Panc1 (cell line): ENCODE measurements around the gene JSRP1. TPM values are rescaled to one million over a fixed set of nuclear protein-coding genes. Genes with fewer than 3 reads are reported as not detected.

ENCODE experiments used
- ATAC-seq: fragments of 200-7000 bp; cut with Tn5 transposase; 2 replicates; pipeline ENCODE4 v1.9.1; 2020; ENCODE audit warnings: mild to moderate bottlenecking, moderate library complexity
- BruUV-seq: library from RNA; stranded (reverse); fragments of 400-500 nt; replicated peaks from 2 replicates; lab custom pipeline; 2021; lab: Mats Ljungman, UMichigan
- CTCF ChIA-PET: fragments of 300-600 bp; sonication (Branson Sonifier 250); formaldehyde crosslinking; loops from one replicate; lab custom pipeline; 2022; ENCODE audit warnings: antibody characterized with exemption; lab: Charles Lee
- POLR2A ChIA-PET: fragments of 300-600 bp; sonication (Branson Sonifier 250); formaldehyde crosslinking; loops from one replicate; lab custom pipeline; 2022; ENCODE audit warnings: antibody characterized with exemption; lab: Charles Lee
- DNase-seq: peaks from one replicate; pipeline ENCODE4 v3.0.0-alpha.2; 2010; ENCODE audit warnings: low read depth, low spot score
- H3K27ac ChIP-seq: 2 replicates; pipeline ENCODE4 v1.5.1; 2011; ENCODE audit warnings: mild to moderate bottlenecking, low read length, inconsistent platforms
- H3K27me3 ChIP-seq: fragments of 200-500 bp; sonication (Bioruptor generic); 2 replicates; pipeline ENCODE4 v1.6.0; 2014; ENCODE audit warnings: low read length, inconsistent platforms; ENCODE audit not compliant: control insufficient read depth, insufficient read depth
- H3K36me3 ChIP-seq: fragments of 200-500 bp; sonication (Bioruptor generic); 2 replicates; pipeline ENCODE4 v1.5.1; 2014; ENCODE audit warnings: inconsistent platforms, mild to moderate bottlenecking, low read length, moderate library complexity; ENCODE audit not compliant: control insufficient read depth, insufficient read depth
- H3K4me1 ChIP-seq: 2 replicates; pipeline ENCODE4 v1.5.1; 2011; ENCODE audit warnings: inconsistent platforms, mild to moderate bottlenecking, low read length, moderate library complexity; ENCODE audit not compliant: control insufficient read depth, insufficient read depth
- H3K4me3 ChIP-seq, 2 experiments: 2 replicates each; pipeline ENCODE4 v1.5.1; 2011 to 2012; ENCODE audit warnings: low read depth in 2 of 2, low read length in 2 of 2, mild to moderate bottlenecking in 2 of 2, inconsistent platforms in 1 of 2, moderate library complexity in 1 of 2
- H3K9me3 ChIP-seq: fragments of 200-500 bp; sonication (Bioruptor generic); 2 replicates; pipeline ENCODE4 v1.5.1; 2014; ENCODE audit warnings: low read depth, mild to moderate bottlenecking, inconsistent platforms, low read length, moderate library complexity; ENCODE audit not compliant: control insufficient read depth, insufficient read depth
- CTCF ChIP-seq: fragments of 450-650 bp; IDR thresholded peaks from 2 replicates; pipeline ENCODE4 v1.5.1; 2017; ENCODE audit warnings: mild to moderate bottlenecking
- POLR2AphosphoS5 ChIP-seq: IDR thresholded peaks from 2 replicates; pipeline ENCODE4 v1.6.1; 2012; ENCODE audit warnings: mild to moderate bottlenecking, low read depth, low read length, moderate library complexity
- SIN3A ChIP-seq: IDR thresholded peaks from 2 replicates; pipeline ENCODE4 v1.6.1; 2012; ENCODE audit warnings: low read depth, mild to moderate bottlenecking, low read length, moderate library complexity, borderline replicate concordance; ENCODE audit not compliant: insufficient read depth
- TCF7L2 ChIP-seq: IDR thresholded peaks from 2 replicates; pipeline ENCODE4 v1.6.1; 2011; ENCODE audit warnings: mild to moderate bottlenecking, low read depth, low read length, inconsistent platforms
- in situ Hi-C: cut with HindIII; loops from 2 replicates; pipeline ENCODE4 v1.10.0; 2016; ENCODE audit warnings: low sequenced_read_pairs, low pct_unique_long_range_greater_than_20kb
- intact Hi-C: fragments of 100-400 bp; cut with micrococcal nuclease; formaldehyde crosslinking; loops from one replicate; pipeline ENCODE4 v1.10.0; 2022; ENCODE audit not compliant: unreplicated experiment
- total RNA-seq: library from RNA; stranded (reverse); gene quantifications from one replicate; pipeline ENCODE4 v1.2.1, GENCODE V29; 2021; ENCODE audit not compliant: unreplicated experiment
- TF ChIP-seq, protein P1 (sequence below), 2 experiments: IDR thresholded peaks; 2 replicates each; pipeline ENCODE4 v1.6.1; 2011 to 2012; ENCODE audit warnings: low read depth in 2 of 2, control low read depth in 1 of 2, low read length in 1 of 2, mild to moderate bottlenecking in 1 of 2, moderate library complexity in 1 of 2; ENCODE audit not compliant: insufficient read depth in 1 of 2

JSRP1 gene
- total RNA-seq, 1 experiment from 2014 or later, result 0.51 TPM

DNA sequence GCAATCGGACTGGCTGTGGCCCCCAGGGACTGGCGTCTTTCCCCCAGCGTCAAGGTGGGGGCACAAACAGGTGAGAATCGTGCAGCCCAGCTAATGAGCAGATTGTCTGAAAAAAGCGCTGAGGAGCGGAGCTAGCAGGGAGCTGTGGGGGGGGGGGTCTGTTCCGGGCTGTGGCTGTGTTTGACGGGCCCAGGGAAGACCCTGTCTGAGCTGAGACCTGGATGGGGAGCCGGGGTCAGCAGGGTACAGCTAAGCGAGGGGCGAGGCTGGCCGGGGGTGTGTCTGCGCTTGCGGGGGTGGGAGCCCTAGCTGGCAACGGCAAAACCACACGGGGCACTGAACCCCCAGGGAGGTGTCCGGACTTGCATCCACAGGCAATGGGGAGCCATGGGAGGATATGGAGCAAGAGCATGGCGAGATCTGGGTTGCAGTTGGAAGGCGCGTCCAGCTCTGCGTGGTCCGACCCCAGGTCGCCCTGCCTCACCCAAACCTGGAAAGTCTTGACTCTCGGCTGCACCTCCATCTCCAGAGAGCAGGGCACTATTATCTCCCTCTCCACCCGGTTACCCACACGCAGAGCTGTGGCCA is 47.1 kb upstream of the JSRP1 start:
- BruUV-seq, result no TSS peak
- no peak overlapping the region for H3K4me3 ChIP-seq
- H3K4me1 ChIP-seq, result no peaks in the 10 kb centered on the region
- H3K27me3 ChIP-seq, result no peaks in the 10 kb centered on the region
- ChIA-PET CTCF (no interaction called here), POLR2A (no interaction called here)
- ATAC-seq (no peak), DNase-seq (no peak)
- TF ChIP-seq SIN3A (no peak), CTCF (no peak), TCF7L2 (no peak), POLR2AphosphoS5 (no peak)
- TF ChIP-seq, protein P1, sequence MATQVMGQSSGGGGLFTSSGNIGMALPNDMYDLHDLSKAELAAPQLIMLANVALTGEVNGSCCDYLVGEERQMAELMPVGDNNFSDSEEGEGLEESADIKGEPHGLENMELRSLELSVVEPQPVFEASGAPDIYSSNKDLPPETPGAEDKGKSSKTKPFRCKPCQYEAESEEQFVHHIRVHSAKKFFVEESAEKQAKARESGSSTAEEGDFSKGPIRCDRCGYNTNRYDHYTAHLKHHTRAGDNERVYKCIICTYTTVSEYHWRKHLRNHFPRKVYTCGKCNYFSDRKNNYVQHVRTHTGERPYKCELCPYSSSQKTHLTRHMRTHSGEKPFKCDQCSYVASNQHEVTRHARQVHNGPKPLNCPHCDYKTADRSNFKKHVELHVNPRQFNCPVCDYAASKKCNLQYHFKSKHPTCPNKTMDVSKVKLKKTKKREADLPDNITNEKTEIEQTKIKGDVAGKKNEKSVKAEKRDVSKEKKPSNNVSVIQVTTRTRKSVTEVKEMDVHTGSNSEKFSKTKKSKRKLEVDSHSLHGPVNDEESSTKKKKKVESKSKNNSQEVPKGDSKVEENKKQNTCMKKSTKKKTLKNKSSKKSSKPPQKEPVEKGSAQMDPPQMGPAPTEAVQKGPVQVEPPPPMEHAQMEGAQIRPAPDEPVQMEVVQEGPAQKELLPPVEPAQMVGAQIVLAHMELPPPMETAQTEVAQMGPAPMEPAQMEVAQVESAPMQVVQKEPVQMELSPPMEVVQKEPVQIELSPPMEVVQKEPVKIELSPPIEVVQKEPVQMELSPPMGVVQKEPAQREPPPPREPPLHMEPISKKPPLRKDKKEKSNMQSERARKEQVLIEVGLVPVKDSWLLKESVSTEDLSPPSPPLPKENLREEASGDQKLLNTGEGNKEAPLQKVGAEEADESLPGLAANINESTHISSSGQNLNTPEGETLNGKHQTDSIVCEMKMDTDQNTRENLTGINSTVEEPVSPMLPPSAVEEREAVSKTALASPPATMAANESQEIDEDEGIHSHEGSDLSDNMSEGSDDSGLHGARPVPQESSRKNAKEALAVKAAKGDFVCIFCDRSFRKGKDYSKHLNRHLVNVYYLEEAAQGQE (IDR thresholded peaks at IDR 0.05; ENCODE audit: insufficient read depth in 1 of 2, low read depth in 2 of 2, low read length in 1 of 2), result no peak
- intact Hi-C loops (no loop called here), in situ Hi-C loops (no loop called here)
- H3K27ac ChIP-seq, result no peak overlapping the region
- H3K36me3 ChIP-seq, result no peaks in the 10 kb centered on the region
- no peaks in the 10 kb centered on the region for H3K9me3 ChIP-seq

GRCh38 chr19:2302319-2303210 is 46.3 kb upstream of the JSRP1 start:
- Histone ChIP-seq H3K27ac (no peak overlapping the region), H3K36me3 (no peaks in the 10 kb centered on the region), H3K9me3 (no peaks in the 10 kb centered on the region), H3K4me1 (no peaks in the 10 kb centered on the region), H3K4me3 (no peak overlapping the region), H3K27me3 (no peaks in the 10 kb centered on the region)
- CTCF ChIA-PET, result interaction anchor here (0.7 kb wide), 1 partner anchor 14 kb away, joined by 8 read pairs; no protein-coding TSS in a partner anchor
- intact Hi-C loops (no loop called here), in situ Hi-C loops (no loop called here)
- ATAC-seq (no peak), DNase-seq (no peak)
- TF ChIP-seq, protein P1 (IDR thresholded peaks at IDR 0.05; ENCODE audit: insufficient read depth in 1 of 2, low read depth in 2 of 2, low read length in 1 of 2), result no peak
- TF ChIP-seq TCF7L2, result no peak
- TF ChIP-seq POLR2AphosphoS5, result no peak
- no peak for TF ChIP-seq CTCF
- TF ChIP-seq SIN3A, result no peak
- POLR2A ChIA-PET, result interaction anchor here (0.5 kb wide), 1 partner anchor 860 kb away, joined by 6 read pairs; no protein-coding TSS in a partner anchor
- BruUV-seq, result no TSS peak
